HL-60 (cell line): Measurements from ENCODE around the gene ZFP57.

ENCODE experiments used
- CTCF ChIP-seq: IDR thresholded peaks from one replicate; pipeline ENCODE4 v1.5.1; 2011; ENCODE audit warnings: low read length, control low read depth, inconsistent platforms; ENCODE audit not compliant: insufficient read depth
- GABPA ChIP-seq: IDR thresholded peaks from 2 replicates; pipeline ENCODE4 v1.6.1; 2012; ENCODE audit warnings: low read depth

GRCh38 chr6:29629571-29629970 lies 51.4 kb downstream of the ZFP57 start:
- TF ChIP-seq CTCF (no peak), GABPA (no peak)
